22Rv1 (cell line): ENCODE measurements around the gene ACLY.

Experiments
- H3K27ac ChIP-seq: fragments of 450-650 bp; 2 replicates; pipeline ENCODE4 v1.5.1; 2017
- ZFX ChIP-seq: fragments of 450-650 bp; IDR thresholded peaks from 2 replicates; pipeline ENCODE4 v1.6.1; 2017; ENCODE audit warnings: antibody characterized with exemption, borderline replicate concordance
- TF ChIP-seq, protein P1 (sequence below): fragments of 450-650 bp; IDR thresholded peaks from 2 replicates; pipeline ENCODE4 v1.5.1; 2017; ENCODE audit warnings: mild to moderate bottlenecking

ACLY gene

GRCh38 chr17:41907633-41908539 lies 10.9 kb downstream of the ACLY start:
- H3K27ac ChIP-seq = no peak overlapping the region
- no peak for TF ChIP-seq ZFX
- TF ChIP-seq, protein P1, sequence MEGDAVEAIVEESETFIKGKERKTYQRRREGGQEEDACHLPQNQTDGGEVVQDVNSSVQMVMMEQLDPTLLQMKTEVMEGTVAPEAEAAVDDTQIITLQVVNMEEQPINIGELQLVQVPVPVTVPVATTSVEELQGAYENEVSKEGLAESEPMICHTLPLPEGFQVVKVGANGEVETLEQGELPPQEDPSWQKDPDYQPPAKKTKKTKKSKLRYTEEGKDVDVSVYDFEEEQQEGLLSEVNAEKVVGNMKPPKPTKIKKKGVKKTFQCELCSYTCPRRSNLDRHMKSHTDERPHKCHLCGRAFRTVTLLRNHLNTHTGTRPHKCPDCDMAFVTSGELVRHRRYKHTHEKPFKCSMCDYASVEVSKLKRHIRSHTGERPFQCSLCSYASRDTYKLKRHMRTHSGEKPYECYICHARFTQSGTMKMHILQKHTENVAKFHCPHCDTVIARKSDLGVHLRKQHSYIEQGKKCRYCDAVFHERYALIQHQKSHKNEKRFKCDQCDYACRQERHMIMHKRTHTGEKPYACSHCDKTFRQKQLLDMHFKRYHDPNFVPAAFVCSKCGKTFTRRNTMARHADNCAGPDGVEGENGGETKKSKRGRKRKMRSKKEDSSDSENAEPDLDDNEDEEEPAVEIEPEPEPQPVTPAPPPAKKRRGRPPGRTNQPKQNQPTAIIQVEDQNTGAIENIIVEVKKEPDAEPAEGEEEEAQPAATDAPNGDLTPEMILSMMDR = no peak

DNA sequence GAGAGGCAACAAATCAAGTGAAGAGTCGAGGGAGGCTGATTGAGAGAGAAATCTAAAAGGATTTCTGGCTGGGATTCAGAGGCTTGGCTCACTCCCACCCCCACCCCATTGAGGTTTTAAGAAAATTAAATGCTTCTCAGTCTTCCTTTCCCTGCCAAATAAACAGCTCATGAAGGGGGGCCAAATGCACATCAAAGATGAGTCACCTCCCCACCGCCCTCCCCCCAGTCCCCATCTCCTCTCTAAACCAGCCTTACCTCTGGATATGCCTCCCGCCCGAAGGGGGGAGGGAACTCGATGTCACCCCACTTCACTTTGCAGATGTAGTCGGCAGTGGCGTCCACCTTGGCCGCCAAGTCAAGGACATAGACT lies 11.6 kb downstream of the ACLY start:
- no peak overlapping the region for H3K27ac ChIP-seq
- TF ChIP-seq ZFX = no peak
- TF ChIP-seq, protein P1 = no peak

- no peak overlapping the region for H3K27ac ChIP-seq
- no peak for TF ChIP-seq ZFX
- TF ChIP-seq, protein P1 = no peak
Observed at GRCh38 chr17:41906465-41907184, 12.1 kb downstream of the ACLY start.

DNA sequence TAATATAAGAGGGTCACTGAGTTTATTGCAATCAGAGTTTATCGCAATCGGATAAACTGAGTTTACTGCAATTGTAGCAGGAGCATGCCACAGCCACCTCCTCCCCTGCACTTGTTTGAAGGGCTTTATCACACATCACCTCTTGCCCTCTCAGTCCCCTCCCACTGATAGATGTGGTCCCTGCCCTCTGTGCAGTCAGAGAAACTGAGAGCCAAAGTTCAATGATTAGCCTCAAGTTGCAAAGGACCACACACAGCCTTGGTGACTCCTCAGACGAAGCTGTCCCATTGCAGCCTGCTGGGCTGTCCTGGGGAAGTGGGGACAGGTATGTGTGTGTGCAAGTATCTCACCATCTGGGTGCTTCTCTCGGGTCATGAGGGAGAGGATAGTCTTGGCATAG lies 13.6 kb downstream of the ACLY start:
- TF ChIP-seq ZFX = no peak
- TF ChIP-seq, protein P1 = no peak

DNA sequence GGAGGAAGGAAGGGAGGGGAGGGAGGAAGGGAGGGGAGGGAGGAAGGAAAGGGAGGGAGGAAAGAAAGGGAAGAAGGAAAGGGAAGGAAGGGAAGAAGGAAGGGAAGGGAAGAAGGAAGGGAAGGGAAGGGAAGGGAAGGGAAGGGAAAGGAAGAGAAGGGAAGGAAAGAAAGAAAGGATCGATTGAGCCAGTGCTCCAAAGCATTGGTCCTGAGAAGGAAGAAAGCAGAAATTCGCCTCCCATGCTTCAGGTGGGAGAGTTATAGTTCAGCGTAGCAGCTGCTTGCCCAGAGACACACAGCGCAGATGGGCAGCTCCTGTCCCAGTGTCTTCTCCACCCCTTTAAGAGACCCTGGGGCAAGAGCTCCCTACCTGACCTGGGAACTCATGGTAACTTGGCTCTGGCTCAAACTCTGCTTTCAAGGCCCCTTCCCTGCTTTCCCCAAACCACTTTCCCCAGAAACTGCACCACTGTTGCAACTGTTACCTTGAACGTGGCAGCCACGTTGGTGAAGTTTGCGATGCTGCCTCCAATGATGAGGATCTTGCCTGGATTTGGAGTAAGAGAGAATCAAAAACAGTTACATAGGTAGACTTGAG lies 14.4 kb downstream of the ACLY start:
- no peak overlapping the region for H3K27ac ChIP-seq
- TF ChIP-seq, protein P1 = no peak

More for the DNA sequence above, 13.6 kb downstream of the ACLY start:
- H3K27ac ChIP-seq = no peak overlapping the region

- no peak for TF ChIP-seq ZFX
- TF ChIP-seq, protein P1 = no peak
- no peak overlapping the region for H3K27ac ChIP-seq
Observed at GRCh38 chr17:41901646-41902045, 17.1 kb downstream of the ACLY start.

DNA sequence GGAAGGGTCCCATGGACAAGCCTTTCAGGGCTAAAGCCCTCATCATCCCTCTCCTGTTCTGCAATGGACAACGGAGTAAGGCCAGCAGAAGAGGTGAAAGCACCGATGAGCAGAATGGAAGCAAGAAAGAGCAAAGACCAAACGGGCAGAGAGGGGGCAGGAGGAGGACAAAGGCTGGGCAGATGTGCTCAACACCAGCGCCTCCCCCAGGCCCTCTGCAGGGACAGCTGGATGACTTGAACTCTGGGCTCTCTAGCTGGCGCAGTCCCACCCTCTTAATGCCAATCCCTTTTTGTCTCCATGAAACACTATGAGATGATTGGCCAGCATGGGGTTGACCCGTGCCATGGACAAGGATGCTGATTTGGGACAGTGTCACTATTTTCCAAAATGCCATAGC lies 22.0 kb downstream of the ACLY start:
- TF ChIP-seq, protein P1 = no peak
- TF ChIP-seq ZFX = no peak
- H3K27ac ChIP-seq = no peak overlapping the region
